GM18517 (cell line): ENCODE measurements around the gene RMND5A.

ENCODE experiments used
- ATAC-seq: cut with Tn5 transposase; IDR thresholded peaks from one replicate; pipeline ENCODE4 v1.9.1; 2021; ENCODE audit warnings: mild to moderate bottlenecking, moderate library complexity; ENCODE audit not compliant: unreplicated experiment

The RMND5A gene

GRCh38 chr2:86760371-86760770, 40.3 kb downstream of the RMND5A start:
- no peak for ATAC-seq

GRCh38 chr2:86764661-86765309, 44.7 kb downstream of the RMND5A start:
- no peak for ATAC-seq

- ATAC-seq: no peak
These were observed 45.2 kb downstream of the RMND5A start for GRCh38 chr2:86765310-86765695.

GRCh38 chr2:86768189-86768949, 48.3 kb downstream of the RMND5A start:
- ATAC-seq: no peak

- ATAC-seq: no peak
These were observed 49.7 kb downstream of the RMND5A start for GRCh38 chr2:86769838-86770237.

- no peak for ATAC-seq
These were observed 50.8 kb downstream of the RMND5A start for GRCh38 chr2:86770816-86771301.

GRCh38 chr2:86772611-86773010, 52.5 kb downstream of the RMND5A start:
- no peak for ATAC-seq

GRCh38 chr2:86774862-86775261, 54.8 kb downstream of the RMND5A start:
- ATAC-seq: no peak

- no peak for ATAC-seq
These were observed 55.2 kb downstream of the RMND5A start for GRCh38 chr2:86775338-86775737.

GRCh38 chr2:86776532-86776931, 56.4 kb downstream of the RMND5A start:
- no peak for ATAC-seq

- ATAC-seq: no peak
These were observed 58.9 kb downstream of the RMND5A start for GRCh38 chr2:86778957-86779356.

- ATAC-seq: no peak
These were observed 59.9 kb downstream of the RMND5A start for GRCh38 chr2:86779971-86780370.

- ATAC-seq: no peak
These were observed 61.3 kb downstream of the RMND5A start for GRCh38 chr2:86781363-86781762.

GRCh38 chr2:86782748-86783147, 62.7 kb downstream of the RMND5A start:
- ATAC-seq: no peak

GRCh38 chr2:86783615-86784339, 63.7 kb downstream of the RMND5A start:
- ATAC-seq: peak; percentile 94

GRCh38 chr2:86785456-86785855, 65.4 kb downstream of the RMND5A start:
- ATAC-seq: no peak

- no peak for ATAC-seq
These were observed 66.0 kb downstream of the RMND5A start for GRCh38 chr2:86786001-86786536.

GRCh38 chr2:86787736-86788135, 67.6 kb downstream of the RMND5A start:
- no peak for ATAC-seq

GRCh38 chr2:86788165-86788564, 68.1 kb downstream of the RMND5A start:
- ATAC-seq: no peak

GRCh38 chr2:86788881-86789686, 69.0 kb downstream of the RMND5A start:
- ATAC-seq: no peak

- ATAC-seq: no peak
These were observed 69.6 kb downstream of the RMND5A start for GRCh38 chr2:86789687-86790133.
